ENCODE data around the gene NDOR1. TPM values are rescaled to one million over a fixed set of nuclear protein-coding genes. Genes with fewer than 3 reads are reported as not detected.

Gene NDOR1
- total and polyA plus RNA-seq, 2 experiments from 2014 or later: 7.8 to 12.3 TPM

DNA sequence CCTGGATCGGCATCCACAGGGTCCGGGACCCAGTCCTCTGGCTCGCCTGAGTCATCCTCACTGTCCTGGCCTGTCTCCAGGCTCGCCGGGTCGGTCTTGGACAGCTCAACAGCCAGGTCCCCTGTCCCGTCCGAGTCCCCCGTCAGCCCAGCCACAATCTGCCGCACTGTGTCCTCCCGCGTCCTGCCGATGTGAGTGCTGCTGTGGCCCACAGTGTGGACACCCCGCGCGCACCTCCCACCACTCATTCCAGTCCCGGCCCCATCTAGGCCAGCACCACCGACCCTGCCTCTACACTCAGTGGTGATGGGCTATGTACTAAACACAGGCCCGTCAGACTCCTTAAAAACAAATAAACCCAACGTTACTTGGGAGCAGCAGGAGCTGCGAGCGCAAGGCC is 23.8 kb upstream of the NDOR1 start:
- no peaks in the 10 kb centered on the region for H3K27me3 ChIP-seq
- TF ChIP-seq EZH2phosphoT487 (IDR thresholded peaks at IDR 0.05; ENCODE audit: low read depth, severe bottlenecking, unreplicated experiment): no peak
- TF ChIP-seq EZH2 (IDR thresholded peaks at IDR 0.05; ENCODE audit: borderline replicate concordance): no peak
- no peak for TF ChIP-seq CTCF (IDR thresholded peaks at IDR 0.05; ENCODE audit: poor library complexity)
- DNase-seq (ENCODE audit: low spot score): no peak
- H3K4me3 ChIP-seq: no peak overlapping the region
- no peaks in the 10 kb centered on the region for H3K9me3 ChIP-seq (ENCODE audit: low read depth)
- H3K27ac ChIP-seq: no peak overlapping the region
- no peak overlapping the region for H3K4me2 ChIP-seq
- no peaks in the 10 kb centered on the region for H3K36me3 ChIP-seq (replicated peaks; ENCODE audit: insufficient read depth, low read depth)
- peaks cover 3% of the 10 kb centered on the region for H3K79me2 ChIP-seq
- 92% methylated on average over 22 of the region's 22 CpGs for WGBS (ENCODE audit: low lambda C conversion rate, missing lambda C conversion rate)
- H2AFZ ChIP-seq: no peak overlapping the region
- H3K9me2 ChIP-seq (replicated peaks; ENCODE audit: insufficient read depth): no peaks in the 10 kb centered on the region
- no peaks in the 10 kb centered on the region for H4K20me1 ChIP-seq (ENCODE audit: insufficient read depth, poor library complexity, severe bottlenecking)
- H3K4me1 ChIP-seq (ENCODE audit: insufficient read depth): no peaks in the 10 kb centered on the region

GRCh38 chr9:137182836-137183235 is 22.7 kb upstream of the NDOR1 start:
- DNase-seq (ENCODE audit: low spot score): no peak
- H3K27me3 ChIP-seq: no peaks in the 10 kb centered on the region
- no peak overlapping the region for H2AFZ ChIP-seq
- H3K36me3 ChIP-seq (replicated peaks; ENCODE audit: insufficient read depth, low read depth): no peaks in the 10 kb centered on the region
- 95% methylated on average over 17 of the region's 17 CpGs for WGBS (ENCODE audit: low lambda C conversion rate, missing lambda C conversion rate)
- no peaks in the 10 kb centered on the region for H3K9me2 ChIP-seq (replicated peaks; ENCODE audit: insufficient read depth)
- no peak overlapping the region for H3K4me2 ChIP-seq
- H3K9me3 ChIP-seq (ENCODE audit: low read depth): no peaks in the 10 kb centered on the region
- no peak overlapping the region for H3K4me3 ChIP-seq
- peaks cover 7% of the 10 kb centered on the region for H3K4me1 ChIP-seq (ENCODE audit: insufficient read depth)
- H3K27ac ChIP-seq: no peak overlapping the region
- H4K20me1 ChIP-seq (ENCODE audit: insufficient read depth, poor library complexity, severe bottlenecking): peaks cover 4% of the 10 kb centered on the region
- no peak for TF ChIP-seq EZH2phosphoT487 (IDR thresholded peaks at IDR 0.05; ENCODE audit: low read depth, severe bottlenecking, unreplicated experiment)
- no peak for TF ChIP-seq EZH2 (IDR thresholded peaks at IDR 0.05; ENCODE audit: borderline replicate concordance)
- no peak for TF ChIP-seq CTCF (IDR thresholded peaks at IDR 0.05; ENCODE audit: poor library complexity)
- peaks cover 15% of the 10 kb centered on the region for H3K79me2 ChIP-seq

DNA sequence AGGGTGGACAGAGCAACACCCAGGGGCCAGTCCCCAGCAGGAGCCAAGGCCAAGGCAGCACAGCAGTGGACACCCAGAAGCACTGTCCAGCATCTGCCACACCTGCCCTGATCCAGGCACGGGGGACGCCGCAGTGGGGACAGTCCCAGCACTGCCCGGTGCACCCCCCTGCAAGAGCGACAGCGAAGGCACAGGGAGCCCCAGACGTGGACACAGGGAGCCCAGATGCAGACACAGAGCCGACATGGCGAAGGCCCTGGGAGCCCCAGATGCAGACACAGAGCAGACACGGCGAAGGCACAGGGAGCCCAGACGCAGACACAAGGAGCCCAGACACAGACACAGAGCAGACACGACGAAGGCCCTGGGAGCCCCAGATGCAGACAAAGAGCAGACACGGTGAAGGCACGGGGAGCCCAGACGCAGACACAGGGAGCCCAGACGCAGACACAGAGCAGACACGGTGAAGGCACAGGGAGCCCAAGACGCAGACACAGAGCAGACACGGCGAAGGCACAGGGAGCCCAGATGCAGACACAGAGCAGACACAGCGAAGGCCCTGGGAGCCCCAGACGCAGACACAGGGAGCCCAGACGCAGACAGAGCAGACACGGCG is 21.4 kb upstream of the NDOR1 start:
- H3K4me3 ChIP-seq: no peak overlapping the region
- H4K20me1 ChIP-seq (ENCODE audit: insufficient read depth, poor library complexity, severe bottlenecking): peaks cover 4% of the 10 kb centered on the region
- no peak overlapping the region for H3K4me2 ChIP-seq
- H3K36me3 ChIP-seq (replicated peaks; ENCODE audit: insufficient read depth, low read depth): no peaks in the 10 kb centered on the region
- H3K27ac ChIP-seq: no peak overlapping the region
- H3K79me2 ChIP-seq: peaks cover 19% of the 10 kb centered on the region
- no peak for TF ChIP-seq EZH2 (IDR thresholded peaks at IDR 0.05; ENCODE audit: borderline replicate concordance)
- TF ChIP-seq EZH2phosphoT487 (IDR thresholded peaks at IDR 0.05; ENCODE audit: low read depth, severe bottlenecking, unreplicated experiment): no peak
- no peak for TF ChIP-seq CTCF (IDR thresholded peaks at IDR 0.05; ENCODE audit: poor library complexity)
- H3K9me2 ChIP-seq (replicated peaks; ENCODE audit: insufficient read depth): no peaks in the 10 kb centered on the region
- H3K9me3 ChIP-seq (ENCODE audit: low read depth): no peaks in the 10 kb centered on the region
- H3K27me3 ChIP-seq: no peaks in the 10 kb centered on the region
- DNase-seq (ENCODE audit: low spot score): no peak
- no peak overlapping the region for H2AFZ ChIP-seq
- 95% methylated on average over 23 of the region's 27 CpGs for WGBS (ENCODE audit: low lambda C conversion rate, missing lambda C conversion rate)
- H3K4me1 ChIP-seq (ENCODE audit: insufficient read depth): peaks cover 7% of the 10 kb centered on the region

All from hepatocyte (in vitro differentiated cells).